ENCODE data around the gene MXD1.

The MXD1 gene

GRCh38 chr2:69952336-69953115, 37.6 kb downstream of the MXD1 start:
- no peak for DNase-seq (ENCODE audit: low read depth in 2 of 2)

- DNase-seq (ENCODE audit: low read depth in 2 of 2): no peak
Measured at GRCh38 chr2:69954084-69954483, 39.2 kb downstream of the MXD1 start.

- DNase-seq (ENCODE audit: low read depth in 2 of 2): no peak
Measured at GRCh38 chr2:69955029-69955428, 40.1 kb downstream of the MXD1 start.

- DNase-seq (ENCODE audit: low read depth in 2 of 2): no peak
Measured at GRCh38 chr2:69956475-69956979, 41.6 kb downstream of the MXD1 start.

GRCh38 chr2:69957965-69958364, 43.1 kb downstream of the MXD1 start:
- no peak for DNase-seq (ENCODE audit: low read depth in 2 of 2)

- no peak for DNase-seq (ENCODE audit: low read depth in 2 of 2)
Measured at GRCh38 chr2:69958480-69958879, 43.6 kb downstream of the MXD1 start.

GRCh38 chr2:69959425-69959824, 44.5 kb downstream of the MXD1 start:
- no peak for DNase-seq (ENCODE audit: low read depth in 2 of 2)

- DNase-seq (ENCODE audit: low read depth in 2 of 2): no peak
Measured at GRCh38 chr2:69960821-69961220, 45.9 kb downstream of the MXD1 start.

- DNase-seq (ENCODE audit: low read depth in 2 of 2): no peak
Measured at GRCh38 chr2:69961496-69961895, 46.6 kb downstream of the MXD1 start, which contains the start of gene ASPRV1. ASPRV1 (minus strand) TSS chr2:69961631; CDS start chr2:69961436, 195 bp downstream.

- no peak for DNase-seq (ENCODE audit: low read depth in 2 of 2)
Measured at GRCh38 chr2:69962986-69963730, 48.2 kb downstream of the MXD1 start.

GRCh38 chr2:69964353-69964841, 49.5 kb downstream of the MXD1 start:
- DNase-seq (ENCODE audit: low read depth in 2 of 2): no peak

- no peak for DNase-seq (ENCODE audit: low read depth in 2 of 2)
Measured at GRCh38 chr2:69965756-69966445, 51.0 kb downstream of the MXD1 start.

- DNase-seq (ENCODE audit: low read depth in 2 of 2): no peak
Measured at GRCh38 chr2:69966496-69966895, 51.6 kb downstream of the MXD1 start.

- DNase-seq (ENCODE audit: low read depth in 2 of 2): no peak
Measured at GRCh38 chr2:69968609-69969008, 53.7 kb downstream of the MXD1 start.

- DNase-seq (ENCODE audit: low read depth in 2 of 2): no peak
Measured at GRCh38 chr2:69969126-69969983, 54.4 kb downstream of the MXD1 start.

GRCh38 chr2:69969991-69970390, 55.1 kb downstream of the MXD1 start:
- no peak for DNase-seq (ENCODE audit: low read depth in 2 of 2)

- DNase-seq (ENCODE audit: low read depth in 2 of 2): no peak
Measured at GRCh38 chr2:69972822-69973221, 57.9 kb downstream of the MXD1 start.

GRCh38 chr2:69973335-69973735, 58.4 kb downstream of the MXD1 start:
- DNase-seq (ENCODE audit: low read depth in 2 of 2): no peak

- DNase-seq (ENCODE audit: low read depth in 2 of 2): no peak
Measured at GRCh38 chr2:69975136-69975852, 60.4 kb downstream of the MXD1 start.

- no peak for DNase-seq (ENCODE audit: low read depth in 2 of 2)
Measured at GRCh38 chr2:69975853-69976462, 61.0 kb downstream of the MXD1 start.
